GM18502 (cell line): ENCODE data around the gene SLAIN1.
"Not testable (repeated sequence)": the region's sequence is repeated elsewhere in the genome, so short reads cannot be mapped to it uniquely, and the experiment has no call there.

Experiments
- ATAC-seq: cut with Tn5 transposase; IDR thresholded peaks from one replicate; pipeline ENCODE4 v1.9.1; 2021; ENCODE audit warnings: mild to moderate bottlenecking; ENCODE audit not compliant: unreplicated experiment, poor library complexity

The SLAIN1 gene

GRCh38 chr13:77697217-77698103, at the start of gene SLAIN1:
SLAIN1 (plus strand) TSS chr13:77697687; CDS start chr13:77697914, 227 bp downstream.
- peak; percentile 76 for ATAC-seq

- ATAC-seq: no peak
Measured at GRCh38 chr13:77650409-77650808, 47.1 kb upstream of the SLAIN1 start.

GRCh38 chr13:77653301-77653700, 44.2 kb upstream of the SLAIN1 start:
- no peak for ATAC-seq

- not testable (repeated sequence) for ATAC-seq
Measured at GRCh38 chr13:77660016-77660415, 37.5 kb upstream of the SLAIN1 start.

GRCh38 chr13:77660841-77661250, 36.6 kb upstream of the SLAIN1 start:
- ATAC-seq: no peak

- not testable (repeated sequence) for ATAC-seq
Measured at GRCh38 chr13:77662301-77662700, 35.2 kb upstream of the SLAIN1 start.

- not testable (repeated sequence) for ATAC-seq
Measured at GRCh38 chr13:77662831-77663230, 34.7 kb upstream of the SLAIN1 start.

GRCh38 chr13:77674852-77675251, 22.6 kb upstream of the SLAIN1 start:
- no peak for ATAC-seq

- ATAC-seq: no peak
Measured at GRCh38 chr13:77678691-77679235, 18.7 kb upstream of the SLAIN1 start.

GRCh38 chr13:77687799-77688198, 9.7 kb upstream of the SLAIN1 start:
- ATAC-seq: no peak

- no peak for ATAC-seq
Measured at GRCh38 chr13:77691871-77692270, 5.6 kb upstream of the SLAIN1 start.

GRCh38 chr13:77692746-77693448, 4.6 kb upstream of the SLAIN1 start:
- ATAC-seq: no peak

- no peak for ATAC-seq
Measured at GRCh38 chr13:77693449-77693940, 4.0 kb upstream of the SLAIN1 start.

GRCh38 chr13:77696006-77696878, 1.2 kb upstream of the SLAIN1 start:
- ATAC-seq: no peak

- ATAC-seq: peak; percentile 9
Measured at GRCh38 chr13:77696879-77697216, 639 bp upstream of the SLAIN1 start.

- ATAC-seq: peak; percentile 33
Measured at GRCh38 chr13:77698201-77699058, 943 bp downstream of the SLAIN1 start.

- ATAC-seq: no peak
Measured at GRCh38 chr13:77699059-77699680, 1.7 kb downstream of the SLAIN1 start.

- ATAC-seq: no peak
Measured at GRCh38 chr13:77701305-77701704, 3.8 kb downstream of the SLAIN1 start.

GRCh38 chr13:77702366-77702765, 4.9 kb downstream of the SLAIN1 start:
- no peak for ATAC-seq
